Skeletal muscle tissue (tissue), 4 donors: ENCODE data around the gene CLDN9. TPM values are rescaled to one million over a fixed set of nuclear protein-coding genes. Genes with fewer than 3 reads are reported as not detected.

Experiments
- H3K27ac ChIP-seq: one replicate; pipeline ENCODE4 v1.7.0; 2013; ENCODE audit warnings: mild to moderate bottlenecking, low read depth, low read length, inconsistent platforms
- H3K27me3 ChIP-seq, 3 donors: one replicate each; pipeline ENCODE4 v1.7.0; 2013; ENCODE audit warnings: low read length in 3 of 3; ENCODE audit not compliant: control insufficient read depth in 3 of 3, insufficient read depth in 3 of 3
- H3K36me3 ChIP-seq, 3 donors: one replicate each; pipeline ENCODE4 v1.7.0; 2013; ENCODE audit warnings: low read length in 3 of 3; ENCODE audit not compliant: control insufficient read depth in 3 of 3, insufficient read depth in 3 of 3
- H3K4me1 ChIP-seq, 3 donors: one replicate each; pipeline ENCODE4 v1.7.0; 2013; ENCODE audit warnings: low read length in 3 of 3, mild to moderate bottlenecking in 3 of 3; ENCODE audit not compliant: control insufficient read depth in 3 of 3, insufficient read depth in 3 of 3
- H3K4me3 ChIP-seq, 3 donors: one replicate each; pipeline ENCODE4 v1.7.0; 2013; ENCODE audit warnings: low read length in 3 of 3
- H3K9ac ChIP-seq, 3 donors: one replicate each; pipeline ENCODE4 v1.7.0; 2013; ENCODE audit warnings: low read length in 3 of 3, mild to moderate bottlenecking in 3 of 3, moderate library complexity in 2 of 3, low read depth in 1 of 3
- H3K9me3 ChIP-seq, 3 donors: one replicate each; pipeline ENCODE4 v1.7.0; 2013; ENCODE audit warnings: low read length in 3 of 3; ENCODE audit not compliant: control insufficient read depth in 3 of 3
- total RNA-seq: library from RNA; depleted of rRNA; stranded (reverse); fragments of >200 nt; gene quantifications from one replicate; pipeline ENCODE4 v1.2.3, GENCODE V29; 2014
- donor health status: Osteomylitis.

Gene CLDN9
- total RNA-seq, 1 donor from 2014 or later = not detected

DNA sequence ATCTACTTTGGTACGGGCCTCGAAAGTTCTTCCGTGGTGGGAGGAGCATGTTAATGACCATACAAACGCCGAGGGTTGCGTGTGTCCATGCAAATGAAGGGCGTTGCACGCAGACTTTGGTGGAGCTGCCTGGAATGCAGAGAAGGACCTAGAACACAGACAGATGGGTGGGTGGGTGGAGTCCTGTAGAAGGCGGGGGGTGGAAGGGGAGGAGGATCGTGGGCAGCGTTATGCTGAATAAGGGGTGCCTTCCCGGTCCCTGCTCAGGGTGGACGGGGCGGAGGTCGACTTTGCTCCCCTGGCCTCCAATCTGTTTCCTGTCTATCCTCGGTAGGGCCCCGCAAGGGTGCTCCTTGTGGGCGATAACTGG, 44.4 kb upstream of the CLDN9 start:
- H3K4me3 ChIP-seq = peak overlapping the region in 2 of 3 donors; percentile 80 to 81
- peaks cover 0 to 7% (median 4%) of the 10 kb centered on the region in 3 donors for H3K36me3 ChIP-seq
- H3K27ac ChIP-seq = no peak overlapping the region
- no peaks in the 10 kb centered on the region for H3K9me3 ChIP-seq
- H3K27me3 ChIP-seq = peaks cover 47 to 49% (median 48%) of the 10 kb centered on the region in 3 donors
- H3K4me1 ChIP-seq = peaks cover 33 to 46% (median 43%) of the 10 kb centered on the region in 3 donors
- peak overlapping the region in 1 of 3 donors; percentile 8 for H3K9ac ChIP-seq

DNA sequence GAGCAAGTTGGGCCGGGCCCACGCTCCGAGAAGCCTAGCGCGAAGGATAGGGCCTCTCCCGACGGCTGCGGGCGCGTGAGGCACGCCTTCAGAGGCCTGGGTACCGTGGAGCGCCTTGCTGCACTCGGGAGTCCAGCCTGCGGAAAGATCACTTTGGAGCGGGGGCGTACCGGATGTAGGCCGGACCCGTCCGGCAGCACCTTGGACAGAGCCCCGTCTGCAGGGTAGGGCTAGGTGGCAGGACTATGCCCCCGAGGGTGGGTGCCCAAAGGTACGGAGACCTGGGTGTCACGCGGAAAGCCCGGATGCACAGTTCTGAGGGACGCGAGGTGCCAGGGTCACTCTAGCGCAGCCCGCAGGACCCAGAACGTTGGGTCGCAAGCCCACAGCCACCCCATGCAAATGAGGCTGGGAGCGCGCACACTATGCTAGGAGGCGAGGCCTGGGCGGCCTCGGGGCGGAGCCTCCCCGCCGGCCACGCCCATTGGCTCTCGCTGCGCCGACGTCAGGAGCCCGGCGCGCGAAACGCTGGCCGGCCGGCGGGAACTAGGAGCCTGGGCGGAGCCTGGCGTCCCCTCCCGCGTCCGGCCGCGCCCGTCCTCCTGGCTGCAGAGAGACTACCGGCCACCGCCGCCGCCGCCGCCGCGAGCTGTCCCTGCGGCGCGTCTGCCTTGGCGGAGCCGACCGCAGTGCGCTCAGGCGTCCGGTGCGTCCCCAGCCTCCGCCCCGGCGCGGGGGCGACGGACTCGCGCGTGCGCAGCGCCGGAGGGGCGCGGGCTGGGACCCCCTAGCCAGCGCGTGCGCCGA, 43.8 kb upstream of the CLDN9 start, which contains the start of gene PAQR4:
PAQR4 (plus strand) TSS at position 611 of the 807 bp plus-strand sequence. CDS start 327 bp downstream, outside the sequence.
- Histone ChIP-seq H3K9me3 (no peaks in the 10 kb centered on the region), H3K36me3 (peaks cover 0 to 7% (median 4%) of the 10 kb centered on the region in 3 donors), H3K27me3 (peaks cover 42 to 43% (median 43%) of the 10 kb centered on the region in 3 donors), H3K4me3 (peak within 1 kb of the TSS; percentile 75 to 81 (median 80)), H3K27ac (no peak within 1 kb of the TSS), H3K9ac (peak within 1 kb of the TSS; percentile 33 to 84 (median 70)), H3K4me1 (peaks cover 32 to 46% (median 42%) of the 10 kb centered on the region in 3 donors)

DNA sequence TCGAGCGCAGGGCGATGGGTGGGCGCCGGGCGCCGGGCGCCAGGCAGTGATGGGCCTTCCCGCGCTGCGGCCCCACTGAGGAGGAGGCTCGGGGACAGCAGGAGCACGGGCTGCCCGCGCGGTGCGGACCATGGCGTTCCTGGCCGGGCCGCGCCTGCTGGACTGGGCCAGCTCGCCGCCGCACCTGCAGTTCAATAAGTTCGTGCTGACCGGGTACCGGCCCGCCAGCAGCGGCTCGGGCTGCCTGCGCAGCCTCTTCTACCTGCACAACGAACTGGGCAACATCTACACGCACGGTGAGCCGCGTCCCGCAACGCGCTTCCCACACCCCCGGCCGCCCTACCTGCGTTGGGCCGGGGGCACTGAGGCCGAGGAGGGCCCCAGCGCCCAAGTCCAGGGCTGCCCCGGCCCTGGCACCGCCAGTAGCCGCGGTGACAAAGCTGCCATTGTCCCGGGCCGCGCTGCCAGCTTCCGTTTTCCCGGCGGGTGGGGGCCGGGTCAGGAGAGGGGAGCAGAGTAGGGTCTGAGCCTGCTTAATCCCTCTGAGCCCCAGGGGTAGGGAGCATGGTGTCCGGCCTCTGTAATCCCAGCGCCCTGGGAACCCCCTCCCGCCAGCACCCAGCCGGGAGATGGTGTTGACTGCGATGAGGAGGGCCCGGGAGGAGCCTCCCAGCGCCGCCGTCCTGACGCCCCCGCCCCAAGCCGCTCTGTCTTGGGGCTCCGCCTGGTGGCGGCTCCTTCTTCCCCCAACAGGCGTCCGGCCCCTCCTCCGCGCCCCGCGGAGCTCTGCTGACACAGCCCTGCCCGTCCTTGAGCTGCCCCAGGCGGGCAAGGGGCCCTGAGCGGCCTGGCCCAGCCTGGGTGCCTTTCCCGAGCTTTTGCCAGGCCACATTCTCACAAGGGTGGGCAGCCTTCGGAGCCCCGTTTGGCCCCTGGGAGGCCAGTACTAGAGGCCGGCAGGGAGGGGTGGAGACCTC, 42.9 kb upstream of the CLDN9 start:
- Histone ChIP-seq H3K9me3 (no peaks in the 10 kb centered on the region), H3K27ac (peak overlapping the region; percentile 56), H3K4me1 (peaks cover 26 to 42% (median 37%) of the 10 kb centered on the region in 3 donors), H3K9ac (peak overlapping the region; percentile 33 to 84 (median 70)), H3K36me3 (peaks cover 0 to 7% (median 4%) of the 10 kb centered on the region in 3 donors), H3K4me3 (peak overlapping the region; percentile 62 to 81 (median 80)), H3K27me3 (peaks cover 33 to 34% (median 34%) of the 10 kb centered on the region in 3 donors)

GRCh38 chr16:2970563-2970962, 42.2 kb upstream of the CLDN9 start:
- peak overlapping the region; percentile 56 for H3K27ac ChIP-seq
- H3K4me3 ChIP-seq = peak overlapping the region; percentile 43 to 81 (median 80)
- H3K9me3 ChIP-seq = no peaks in the 10 kb centered on the region
- H3K9ac ChIP-seq = peak overlapping the region in 2 of 3 donors; percentile 70 to 84
- peaks cover 0 to 7% (median 4%) of the 10 kb centered on the region in 3 donors for H3K36me3 ChIP-seq
- peaks cover 27 to 34% (median 29%) of the 10 kb centered on the region in 3 donors for H3K27me3 ChIP-seq
- H3K4me1 ChIP-seq = peaks cover 26 to 42% (median 36%) of the 10 kb centered on the region in 3 donors

- Histone ChIP-seq H3K27ac (no peak overlapping the region), H3K4me1 (peaks cover 26 to 45% (median 36%) of the 10 kb centered on the region in 3 donors), H3K27me3 (peaks cover 20 to 26% (median 21%) of the 10 kb centered on the region in 3 donors), H3K36me3 (peaks cover 0 to 7% (median 4%) of the 10 kb centered on the region in 3 donors), H3K4me3 (no peak overlapping the region), H3K9me3 (no peaks in the 10 kb centered on the region), H3K9ac (peak overlapping the region in 1 of 3 donors; percentile 25)
Observed at GRCh38 chr16:2971134-2971984, 41.4 kb upstream of the CLDN9 start.

- Histone ChIP-seq H3K9me3 (no peaks in the 10 kb centered on the region), H3K27ac (no peak overlapping the region), H3K27me3 (peaks cover 15 to 18% (median 16%) of the 10 kb centered on the region in 3 donors), H3K4me3 (no peak overlapping the region), H3K4me1 (peaks cover 24 to 45% (median 36%) of the 10 kb centered on the region in 3 donors), H3K9ac (no peak overlapping the region), H3K36me3 (peaks cover 0 to 7% (median 4%) of the 10 kb centered on the region in 3 donors)
Observed at GRCh38 chr16:2971985-2972784, 40.5 kb upstream of the CLDN9 start.

GRCh38 chr16:2973093-2973492, 39.6 kb upstream of the CLDN9 start:
- no peak overlapping the region for H3K9ac ChIP-seq

GRCh38 chr16:2973605-2974318, 39.0 kb upstream of the CLDN9 start:
- no peak overlapping the region for H3K9ac ChIP-seq
- H3K36me3 ChIP-seq = peaks cover 0 to 7% (median 4%) of the 10 kb centered on the region in 3 donors
- no peak overlapping the region for H3K27ac ChIP-seq
- no peaks in the 10 kb centered on the region for H3K9me3 ChIP-seq
- no peak overlapping the region for H3K4me3 ChIP-seq
- peaks cover 2 to 3% (median 2%) of the 10 kb centered on the region in 3 donors for H3K27me3 ChIP-seq
- H3K4me1 ChIP-seq = peaks cover 17 to 41% (median 30%) of the 10 kb centered on the region in 3 donors

More at GRCh38 chr16:2973093-2973492, 39.6 kb upstream of the CLDN9 start:
- Histone ChIP-seq H3K27me3 (peaks cover 8 to 10% (median 9%) of the 10 kb centered on the region in 3 donors), H3K36me3 (peaks cover 0 to 7% (median 4%) of the 10 kb centered on the region in 3 donors), H3K4me3 (no peak overlapping the region), H3K4me1 (peaks cover 24 to 45% (median 36%) of the 10 kb centered on the region in 3 donors), H3K9me3 (no peaks in the 10 kb centered on the region), H3K27ac (no peak overlapping the region)
